ENCODE data around the gene OR52N4. TPM values are rescaled to one million over a fixed set of nuclear protein-coding genes. Genes with fewer than 3 reads are reported as not detected.
"Not testable (repeated sequence)": the region's sequence is repeated elsewhere in the genome, so short reads cannot be mapped to it uniquely, and the experiment has no call there.

Gene OR52N4
- total RNA-seq (2014; rRNA removed; shearing (Covaris generic)) = not detected in 2 replicates

GRCh38 chr11:5753943-5754342 is at the start of gene OR52N4:
Gene OR52N4 (plus strand): TSS chr11:5754243. CDS start chr11:5754741, 498 bp downstream.
- DNase-seq (ENCODE audit: low read depth) = no peak

GRCh38 chr11:5705688-5706087 is 48.4 kb upstream of the OR52N4 start:
- DNase-seq (ENCODE audit: low read depth) = no peak

DNA sequence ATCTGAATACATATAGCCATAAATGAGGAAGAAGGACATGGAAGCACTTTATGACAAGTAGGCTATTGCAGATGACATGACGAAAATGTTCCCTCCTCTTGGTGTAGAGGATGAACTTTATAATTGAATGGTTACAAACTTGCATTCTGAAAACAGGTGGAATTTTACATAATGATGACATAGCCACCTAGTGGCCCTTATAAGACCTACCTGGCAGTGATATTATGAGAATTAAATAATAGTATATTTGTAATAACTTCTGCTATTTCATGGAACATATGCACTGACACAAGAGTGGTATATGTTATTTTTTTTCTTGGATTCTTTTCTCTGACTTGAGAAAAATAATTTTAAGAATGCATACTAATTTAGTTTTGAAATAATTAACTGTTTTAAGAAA is 41.5 kb upstream of the OR52N4 start:
- no peak for DNase-seq (ENCODE audit: low read depth)

- no peak for DNase-seq (ENCODE audit: low read depth)
Measured at GRCh38 chr11:5713695-5714094, 40.3 kb upstream of the OR52N4 start.

- not testable (repeated sequence) for DNase-seq (ENCODE audit: low read depth)
Measured at GRCh38 chr11:5716518-5716917, 37.5 kb upstream of the OR52N4 start.

DNA sequence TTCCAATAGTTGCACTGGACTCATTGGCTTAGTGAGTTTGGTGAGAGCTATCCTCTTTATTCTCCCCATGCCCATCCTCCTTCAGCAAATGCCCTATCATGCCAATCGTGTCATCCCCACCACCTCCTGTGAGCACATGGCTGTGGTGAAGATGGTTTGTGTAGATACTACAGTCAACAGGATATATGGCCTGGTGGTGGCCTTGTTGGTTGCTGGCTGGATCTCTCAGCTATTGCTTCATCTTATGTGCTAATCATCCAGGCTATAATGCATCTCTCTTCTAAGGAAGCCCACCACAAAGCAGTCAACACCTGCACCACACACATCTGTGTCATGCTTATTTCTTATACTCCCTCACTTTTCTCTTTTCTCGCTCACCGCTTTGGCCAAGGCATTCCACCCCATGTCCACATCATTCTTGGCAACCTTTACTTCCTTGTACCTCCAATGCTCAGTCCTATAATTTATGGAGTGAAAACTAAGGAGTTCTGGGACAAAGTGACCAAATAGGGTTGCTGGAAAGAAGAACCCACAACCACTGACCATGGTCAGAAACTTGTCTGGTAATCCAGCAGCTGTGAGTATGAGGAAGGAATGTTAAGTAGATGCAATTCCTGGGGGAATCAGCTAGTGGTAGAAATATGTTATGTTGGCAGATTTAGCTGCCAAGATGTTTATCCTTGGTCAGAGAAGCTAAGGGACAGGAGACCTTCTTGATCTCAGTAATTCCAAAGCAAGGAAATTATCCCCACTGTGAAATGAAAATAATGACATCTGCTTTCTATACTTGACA is 34.1 kb upstream of the OR52N4 start:
- no peak for DNase-seq (ENCODE audit: low read depth)

DNA sequence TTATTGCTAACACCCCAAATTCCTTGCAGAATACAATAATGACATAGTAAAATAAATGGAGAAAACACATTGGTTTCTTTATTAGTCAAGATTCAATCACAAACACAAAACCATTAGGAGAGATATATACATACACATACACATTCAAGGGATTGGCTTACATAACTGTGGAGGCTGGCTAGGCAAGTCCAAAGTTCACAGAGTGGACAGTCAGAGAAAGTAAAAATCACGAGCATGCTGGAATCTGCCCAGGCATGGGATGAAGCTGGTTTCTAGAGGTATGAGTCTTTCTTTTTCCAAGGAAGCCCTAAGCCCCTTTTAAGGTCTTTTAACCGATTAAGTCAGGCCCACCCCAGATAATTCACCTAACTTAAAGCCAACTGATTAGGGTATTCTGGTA is 31.4 kb upstream of the OR52N4 start:
- DNase-seq (ENCODE audit: low read depth) = no peak

DNA sequence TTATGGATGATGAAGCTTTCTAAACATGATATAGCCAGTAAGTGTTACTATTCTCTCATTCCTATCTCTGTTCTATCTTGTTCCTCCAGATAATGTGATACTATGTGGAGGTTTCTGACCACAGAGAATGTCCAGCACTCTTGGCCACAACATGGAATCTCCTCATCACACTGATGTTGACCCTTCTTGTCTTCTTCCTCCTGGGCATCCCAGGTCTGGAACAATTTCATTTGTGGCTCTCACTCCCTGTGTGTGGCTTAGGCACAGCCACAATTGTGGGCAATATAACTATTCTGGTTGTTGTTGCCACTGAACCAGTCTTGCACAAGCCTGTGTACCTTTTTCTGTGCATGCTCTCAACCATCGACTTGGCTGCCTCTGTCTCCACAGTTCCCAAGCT is 27.7 kb upstream of the OR52N4 start:
- DNase-seq (ENCODE audit: low read depth) = no peak

GRCh38 chr11:5727691-5728090 is 26.4 kb upstream of the OR52N4 start:
- no peak for DNase-seq (ENCODE audit: low read depth)

DNA sequence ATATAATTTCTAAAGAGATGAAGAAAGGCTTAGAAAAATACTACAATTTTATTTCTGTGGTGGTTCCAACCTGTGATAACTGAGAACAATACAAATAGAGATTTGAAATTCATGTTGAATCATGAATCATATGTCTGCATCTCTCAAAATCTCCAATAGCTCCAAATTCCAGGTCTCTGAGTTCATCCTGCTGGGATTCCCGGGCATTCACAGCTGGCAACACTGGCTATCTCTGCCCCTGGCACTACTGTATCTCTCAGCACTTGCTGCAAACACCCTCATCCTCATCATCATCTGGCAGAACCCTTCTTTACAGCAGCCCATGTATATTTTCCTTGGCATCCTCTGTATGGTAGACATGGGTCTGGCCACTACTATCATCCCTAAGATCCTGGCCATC is 17.6 kb upstream of the OR52N4 start, which contains the start of gene OR56B1:
Gene OR56B1 (plus strand): TSS at position 53 of the 400 bp plus-strand sequence. CDS start 69 bp downstream, at position 122.
- DNase-seq (ENCODE audit: low read depth) = peak; percentile 13

DNA sequence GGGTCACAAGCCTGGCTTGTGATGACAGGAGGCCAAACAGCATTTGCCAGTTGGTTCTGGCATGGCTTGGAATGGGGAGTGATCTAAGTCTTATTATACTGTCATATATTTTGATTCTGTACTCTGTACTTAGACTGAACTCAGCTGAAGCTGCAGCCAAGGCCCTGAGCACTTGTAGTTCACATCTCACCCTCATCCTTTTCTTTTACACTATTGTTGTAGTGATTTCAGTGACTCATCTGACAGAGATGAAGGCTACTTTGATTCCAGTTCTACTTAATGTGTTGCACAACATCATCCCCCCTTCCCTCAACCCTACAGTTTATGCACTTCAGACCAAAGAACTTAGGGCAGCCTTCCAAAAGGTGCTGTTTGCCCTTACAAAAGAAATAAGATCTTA is 17.0 kb upstream of the OR52N4 start:
- peak; percentile 18 for DNase-seq (ENCODE audit: low read depth)

DNA sequence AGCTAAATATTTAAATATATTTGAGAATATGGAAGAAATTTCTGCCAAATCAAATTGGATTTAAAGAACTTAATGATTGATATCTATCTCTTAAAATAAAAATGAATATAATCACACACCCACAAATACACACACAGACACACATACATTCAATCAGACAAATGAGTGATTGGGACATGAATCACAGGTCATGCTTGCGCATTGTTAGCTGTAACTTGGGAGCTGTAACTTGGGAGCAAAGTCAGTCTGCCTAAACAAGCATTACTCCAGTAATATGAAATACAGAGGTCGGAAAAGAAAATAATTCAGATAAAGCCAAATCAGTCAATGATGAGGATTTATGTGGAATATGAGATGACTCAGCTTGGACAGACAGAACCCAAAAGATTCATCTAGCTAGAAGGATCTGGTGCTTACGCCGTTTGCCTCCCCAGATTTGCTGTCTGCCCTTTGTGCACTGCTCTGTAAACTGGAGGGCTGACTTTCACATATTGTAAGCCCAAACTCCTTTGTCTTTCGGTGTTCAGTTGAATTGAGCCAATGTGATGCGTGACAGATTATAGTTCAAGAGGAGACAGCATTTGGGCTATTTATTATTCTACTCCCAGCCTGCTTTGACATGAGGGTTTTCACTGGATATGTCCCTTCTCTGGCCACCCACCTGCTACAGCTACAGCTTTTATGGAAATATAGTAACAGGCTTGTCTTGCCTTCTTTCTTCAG is 16.2 kb upstream of the OR52N4 start:
- peak; percentile 14 for DNase-seq (ENCODE audit: low read depth)

- DNase-seq (ENCODE audit: low read depth) = no peak
Measured at GRCh38 chr11:5738431-5738830, 15.6 kb upstream of the OR52N4 start.

DNA sequence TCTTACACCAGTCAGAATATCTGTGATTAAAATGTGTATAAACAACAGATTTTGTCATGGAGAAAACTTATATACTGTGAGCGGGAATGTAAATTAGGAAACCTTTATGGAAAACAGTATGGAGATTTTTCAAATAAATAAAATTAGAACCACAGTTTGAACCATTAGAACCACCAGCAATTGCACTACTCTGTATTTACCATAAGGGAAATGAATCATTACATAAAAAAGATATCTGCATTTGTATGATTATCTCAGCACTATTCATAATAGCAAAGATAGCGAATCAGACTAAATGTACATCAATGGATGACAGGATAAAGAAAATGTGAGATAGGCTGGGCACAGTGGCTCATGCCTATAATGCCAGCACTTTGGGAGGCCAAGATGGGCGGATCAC is 7.4 kb upstream of the OR52N4 start:
- no peak for DNase-seq (ENCODE audit: low read depth)

DNA sequence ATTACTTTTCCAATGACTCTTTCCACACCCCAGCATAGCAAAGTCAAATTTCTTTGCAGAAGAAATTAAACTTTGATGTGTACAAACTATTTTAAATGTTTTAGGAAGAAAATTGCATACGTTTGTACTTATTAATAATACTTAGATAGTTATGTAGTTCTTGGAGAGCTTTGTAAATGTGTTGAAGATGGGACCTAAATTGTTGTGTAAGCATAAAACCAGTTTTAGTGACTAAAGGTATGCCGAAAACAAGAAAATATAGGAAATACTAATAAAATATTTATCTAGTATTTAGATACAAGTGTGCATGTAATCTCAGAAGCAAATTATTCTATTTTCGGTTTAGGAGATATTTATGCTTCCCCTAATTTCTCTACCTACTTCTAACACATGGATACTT is 4.2 kb upstream of the OR52N4 start:
- DNase-seq (ENCODE audit: low read depth) = no peak

- DNase-seq (ENCODE audit: low read depth) = no peak
Measured at GRCh38 chr11:5767056-5767455, 13.0 kb downstream of the OR52N4 start.

GRCh38 chr11:5783255-5783654 is 29.2 kb downstream of the OR52N4 start, which contains the start of gene OR52N5:
Gene OR52N5 (minus strand): TSS chr11:5783355. CDS start chr11:5778634, 4,721 bp downstream.
- DNase-seq (ENCODE audit: low read depth) = no peak

DNA sequence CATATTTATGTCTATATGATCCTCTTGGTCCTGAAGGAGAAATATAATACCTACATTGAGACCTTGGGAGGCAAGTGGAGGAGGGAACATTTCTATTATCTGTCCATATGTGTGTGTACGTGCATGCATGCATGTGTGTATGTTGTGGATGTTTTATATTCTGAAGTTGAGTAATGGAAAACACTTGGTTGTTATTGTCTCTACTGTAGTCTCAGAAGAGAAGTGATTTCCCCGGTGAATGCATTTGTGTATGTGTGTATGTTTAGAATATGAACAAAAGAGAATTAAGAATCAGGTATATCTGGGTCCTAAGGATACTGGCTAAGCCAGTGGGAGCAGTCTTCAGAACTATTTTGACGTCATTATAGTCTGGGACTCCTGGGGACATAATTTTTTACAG is 37.1 kb downstream of the OR52N4 start, which contains the start of gene OR52N1:
Gene OR52N1 (minus strand): TSS at position 101 of the 400 bp plus-strand sequence. CDS start 2,449 bp downstream, outside the sequence.
- DNase-seq (ENCODE audit: low read depth) = no peak

GRCh38 chr11:5796541-5796940 is 42.5 kb downstream of the OR52N4 start:
- no peak for DNase-seq (ENCODE audit: low read depth)

DNA sequence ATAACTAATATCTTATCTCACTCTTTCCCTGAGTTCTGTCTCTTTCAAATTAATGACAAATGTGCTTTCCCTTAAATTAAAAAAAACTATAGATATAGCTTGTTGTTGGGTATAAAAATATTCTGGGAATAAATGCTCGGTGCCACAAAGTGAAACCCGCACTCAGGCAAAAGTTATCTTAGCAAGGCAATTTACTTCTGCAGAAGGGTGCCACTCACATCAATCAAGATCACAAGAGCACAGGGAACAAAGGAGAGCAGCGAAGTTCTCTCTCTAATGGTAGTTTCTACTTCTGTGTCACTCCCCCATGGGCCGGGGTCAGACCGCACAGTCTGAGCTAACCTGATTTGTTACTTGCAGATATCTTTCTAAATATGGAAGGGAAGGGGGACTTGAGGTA is 49.9 kb downstream of the OR52N4 start:
- DNase-seq (ENCODE audit: low read depth) = no peak

Data from Daoy (cell line).